ENCODE results near the gene KCNQ1. TPM values are rescaled to one million over a fixed set of nuclear protein-coding genes. Genes with fewer than 3 reads are reported as not detected.

The KCNQ1 gene
- total and polyA plus RNA-seq, 8 donors: 14.0 to 61.1 (median 46.7) TPM

DNA sequence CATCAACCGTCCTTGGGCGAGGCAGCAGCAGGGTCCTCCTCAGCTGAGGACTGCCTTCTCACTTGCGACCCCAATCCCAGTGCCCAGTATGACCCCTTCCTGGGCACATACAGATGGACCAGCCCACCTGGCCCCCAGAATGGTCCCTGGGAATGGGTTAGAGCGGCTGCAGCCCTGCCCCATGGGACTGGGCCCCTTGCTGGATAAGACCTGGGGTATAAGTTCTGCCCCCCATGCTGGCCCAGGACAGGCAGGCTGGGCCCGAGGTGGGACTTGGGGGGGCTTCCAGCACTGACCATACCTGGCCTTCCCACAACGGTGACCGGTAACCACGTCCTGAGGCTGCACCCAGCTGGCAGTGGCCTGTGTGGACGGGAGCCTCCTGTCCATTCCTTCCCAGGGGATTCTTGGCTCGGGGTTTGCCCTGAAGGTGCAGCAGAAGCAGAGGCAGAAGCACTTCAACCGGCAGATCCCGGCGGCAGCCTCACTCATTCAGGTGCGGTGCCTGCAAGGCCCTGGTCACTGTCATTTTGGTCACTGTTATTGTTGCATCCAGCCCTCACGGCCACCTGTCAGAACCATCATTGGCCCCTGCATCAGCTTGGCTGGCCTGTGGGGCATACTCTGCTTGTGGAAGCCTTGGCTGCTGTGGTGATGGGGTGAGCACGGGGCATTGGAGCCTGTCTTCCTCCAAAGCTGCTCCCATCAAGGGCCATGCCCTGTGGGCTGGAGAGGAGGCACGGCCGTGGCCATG, 140.2 kb downstream of the KCNQ1 start:
- 92 to 96% methylated on average over 18 of the region's 18 CpGs for WGBS, 2 donors
- no peaks in the 10 kb centered on the region for H3K9me3 ChIP-seq
- no peaks in the 10 kb centered on the region for H3K27me3 ChIP-seq
- FAIRE-seq: no peak
- H3K27ac ChIP-seq: no peak overlapping the region
- no peaks in the 10 kb centered on the region for H3K4me1 ChIP-seq
- intact Hi-C loops (cut with DNase I): no loop called here
- no peak for ATAC-seq
- H3K36me3 ChIP-seq: peaks cover 0 to 1% (median 0%) of the 10 kb centered on the region in 3 donors
- TF ChIP-seq, protein P1, sequence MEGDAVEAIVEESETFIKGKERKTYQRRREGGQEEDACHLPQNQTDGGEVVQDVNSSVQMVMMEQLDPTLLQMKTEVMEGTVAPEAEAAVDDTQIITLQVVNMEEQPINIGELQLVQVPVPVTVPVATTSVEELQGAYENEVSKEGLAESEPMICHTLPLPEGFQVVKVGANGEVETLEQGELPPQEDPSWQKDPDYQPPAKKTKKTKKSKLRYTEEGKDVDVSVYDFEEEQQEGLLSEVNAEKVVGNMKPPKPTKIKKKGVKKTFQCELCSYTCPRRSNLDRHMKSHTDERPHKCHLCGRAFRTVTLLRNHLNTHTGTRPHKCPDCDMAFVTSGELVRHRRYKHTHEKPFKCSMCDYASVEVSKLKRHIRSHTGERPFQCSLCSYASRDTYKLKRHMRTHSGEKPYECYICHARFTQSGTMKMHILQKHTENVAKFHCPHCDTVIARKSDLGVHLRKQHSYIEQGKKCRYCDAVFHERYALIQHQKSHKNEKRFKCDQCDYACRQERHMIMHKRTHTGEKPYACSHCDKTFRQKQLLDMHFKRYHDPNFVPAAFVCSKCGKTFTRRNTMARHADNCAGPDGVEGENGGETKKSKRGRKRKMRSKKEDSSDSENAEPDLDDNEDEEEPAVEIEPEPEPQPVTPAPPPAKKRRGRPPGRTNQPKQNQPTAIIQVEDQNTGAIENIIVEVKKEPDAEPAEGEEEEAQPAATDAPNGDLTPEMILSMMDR (IDR thresholded peaks at IDR 0.05): no peak
- no peak overlapping the region for H3K4me3 ChIP-seq
- peak in 1 of 6 donors; percentile 43 for DNase-seq

DNA sequence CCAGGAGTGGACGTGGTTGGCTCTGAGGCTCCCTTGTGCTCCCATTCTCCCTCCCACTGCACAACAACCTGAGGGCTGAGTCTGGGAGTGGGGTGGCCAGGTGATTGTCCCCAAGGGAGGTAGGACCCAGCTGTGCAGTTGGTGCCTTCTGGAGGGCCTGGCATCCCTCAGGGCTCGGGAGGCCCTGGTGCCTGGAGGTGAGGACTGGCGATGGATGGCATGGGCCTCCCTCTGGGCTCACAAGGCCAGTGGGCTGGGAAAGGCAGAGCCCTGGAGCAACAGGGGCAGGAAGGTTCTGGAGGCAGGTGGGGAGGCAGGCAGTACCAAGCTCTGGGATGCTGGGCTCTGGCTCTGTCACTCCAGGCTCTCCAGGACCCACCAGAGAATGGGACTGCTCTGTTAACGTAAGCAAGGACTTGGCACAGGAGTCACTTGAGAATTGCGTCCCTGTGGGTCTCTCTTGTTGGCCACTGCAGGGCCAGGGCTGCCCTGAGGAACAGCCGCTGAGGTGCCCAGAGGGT, 140.8 kb downstream of the KCNQ1 start:
- Histone ChIP-seq H3K4me3 (no peak overlapping the region), H3K4me1 (no peaks in the 10 kb centered on the region), H3K27ac (no peak overlapping the region), H3K36me3 (peaks cover 0 to 4% (median 0%) of the 10 kb centered on the region in 3 donors), H3K27me3 (no peaks in the 10 kb centered on the region), H3K9me3 (no peaks in the 10 kb centered on the region)
- no peak for FAIRE-seq
- TF ChIP-seq, protein P1 (IDR thresholded peaks at IDR 0.05): no peak
- intact Hi-C loops (cut with DNase I): no loop called here
- WGBS, 2 donors: 94% methylated on average over 6 of the region's 6 CpGs
- no peak for ATAC-seq
- DNase-seq: peak in 1 of 6 donors; percentile 42

DNA sequence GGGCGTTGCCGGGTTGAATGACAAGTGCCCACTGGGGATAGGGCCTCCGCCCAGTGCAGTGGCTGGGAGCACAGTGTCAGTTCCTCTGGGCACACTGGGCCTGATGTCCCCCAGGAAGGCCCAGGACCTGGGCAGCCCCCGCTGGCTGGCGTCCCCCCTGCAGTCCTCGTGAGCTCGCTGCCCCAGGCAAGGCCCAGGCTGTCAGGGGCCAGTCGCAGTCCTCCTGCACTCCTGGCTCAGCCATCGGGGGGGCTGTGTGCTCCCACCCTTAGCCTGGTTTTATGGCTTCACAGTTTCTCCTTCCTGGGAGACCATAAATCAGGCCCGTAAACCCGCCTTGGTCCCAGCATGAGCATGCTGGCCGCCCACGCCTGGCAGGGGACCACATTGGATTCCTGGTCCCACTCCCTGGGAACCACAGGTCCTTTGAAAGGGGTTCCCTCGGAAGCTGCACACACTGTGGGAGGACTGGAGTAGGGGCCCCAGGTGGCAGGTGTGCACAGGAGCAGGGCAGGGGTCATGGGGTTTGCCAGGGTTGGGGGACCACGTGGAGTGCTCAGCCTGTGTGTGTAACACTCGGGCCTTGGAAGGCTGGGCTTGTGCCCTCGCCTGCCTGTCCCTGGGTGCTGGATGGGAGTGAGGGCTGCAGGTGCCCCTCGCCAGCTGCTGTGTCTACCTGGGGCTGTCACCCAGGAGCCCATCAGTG, 141.4 kb downstream of the KCNQ1 start:
- FAIRE-seq (no peak), DNase-seq (peak in 3 of 6 donors; percentile 8 to 66 (median 54)), ATAC-seq (no peak)
- TF ChIP-seq, protein P1 (IDR thresholded peaks at IDR 0.05): no peak
- intact Hi-C loops (cut with DNase I): no loop called here
- H3K36me3 ChIP-seq: peaks cover 0 to 4% (median 0%) of the 10 kb centered on the region in 3 donors
- H3K4me1 ChIP-seq: no peaks in the 10 kb centered on the region
- WGBS, 2 donors: 93 to 94% methylated on average over 18 of the region's 18 CpGs
- H3K27ac ChIP-seq: no peak overlapping the region
- no peaks in the 10 kb centered on the region for H3K9me3 ChIP-seq
- H3K4me3 ChIP-seq: no peak overlapping the region
- H3K27me3 ChIP-seq: no peaks in the 10 kb centered on the region

DNA sequence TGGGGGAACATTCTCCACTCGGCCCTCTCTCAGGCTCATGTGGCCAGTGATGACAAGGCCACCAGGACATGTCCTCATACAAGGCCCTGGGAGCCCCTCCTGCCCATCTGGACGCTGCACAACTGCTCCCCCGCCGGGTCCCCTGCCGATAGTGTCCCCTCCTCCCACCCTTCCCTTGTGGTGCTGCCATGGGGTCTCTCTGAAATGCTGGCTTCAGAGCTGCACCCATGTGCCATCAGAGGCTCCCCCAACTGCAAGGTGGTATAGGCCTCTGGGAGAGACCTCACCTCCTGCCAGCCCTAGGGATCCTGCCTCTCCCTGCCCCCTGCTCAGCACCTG, 142.0 kb downstream of the KCNQ1 start:
- Histone ChIP-seq H3K27me3 (no peaks in the 10 kb centered on the region), H3K4me1 (no peaks in the 10 kb centered on the region), H3K27ac (no peak overlapping the region), H3K9me3 (no peaks in the 10 kb centered on the region), H3K36me3 (peaks cover 0 to 9% (median 0%) of the 10 kb centered on the region in 3 donors), H3K4me3 (no peak overlapping the region)
- intact Hi-C loops (cut with DNase I): no loop called here
- peak in 3 of 6 donors; percentile 8 to 36 (median 10) for DNase-seq
- WGBS, 2 donors: 88% methylated on average over 5 of the region's 5 CpGs
- FAIRE-seq: no peak
- ATAC-seq: no peak
- TF ChIP-seq, protein P1 (IDR thresholded peaks at IDR 0.05): no peak
